ENCODE results near the gene DDX31. TPM values are rescaled to one million over a fixed set of nuclear protein-coding genes. Genes with fewer than 3 reads are reported as not detected.

Gene DDX31
- total RNA-seq, 1 donor from 2014 or later: 15.1 TPM

- no peaks in the 10 kb centered on the region for H3K36me3 ChIP-seq (ENCODE audit: control insufficient read depth, insufficient read depth, low read length)
- no peak for TF ChIP-seq CTCF (IDR thresholded peaks at IDR 0.05; ENCODE audit: insufficient read depth, low read length, poor library complexity, severe bottlenecking)
- no peak for DNase-seq (ENCODE audit: low read depth)
- no peaks in the 10 kb centered on the region for H3K27me3 ChIP-seq (ENCODE audit: control insufficient read depth, insufficient read depth, low read length)
- no peak overlapping the region for H3K4me3 ChIP-seq (ENCODE audit: low read depth, low read length)
Observed at GRCh38 chr9:132710333-132710732, 40.5 kb upstream of the DDX31 start.

- no peak for TF ChIP-seq CTCF (IDR thresholded peaks at IDR 0.05; ENCODE audit: insufficient read depth, low read length, poor library complexity, severe bottlenecking)
- Histone ChIP-seq H3K27me3 (ENCODE audit: control insufficient read depth, insufficient read depth, low read length) (no peaks in the 10 kb centered on the region), H3K36me3 (ENCODE audit: control insufficient read depth, insufficient read depth, low read length) (no peaks in the 10 kb centered on the region), H3K4me3 (ENCODE audit: low read depth, low read length) (no peak overlapping the region)
- no peak for DNase-seq (ENCODE audit: low read depth)
Observed at GRCh38 chr9:132708769-132709430, 39.1 kb upstream of the DDX31 start.

- no peak overlapping the region for H3K4me3 ChIP-seq (ENCODE audit: low read depth, low read length)
- TF ChIP-seq CTCF (IDR thresholded peaks at IDR 0.05; ENCODE audit: insufficient read depth, low read length, poor library complexity, severe bottlenecking): no peak
- H3K36me3 ChIP-seq (ENCODE audit: control insufficient read depth, insufficient read depth, low read length): no peaks in the 10 kb centered on the region
- H3K27me3 ChIP-seq (ENCODE audit: control insufficient read depth, insufficient read depth, low read length): no peaks in the 10 kb centered on the region
- DNase-seq (ENCODE audit: low read depth): no peak
Observed at GRCh38 chr9:132708239-132708638, 38.5 kb upstream of the DDX31 start.

GRCh38 chr9:132703336-132703735 is 33.6 kb upstream of the DDX31 start:
- TF ChIP-seq CTCF (IDR thresholded peaks at IDR 0.05; ENCODE audit: insufficient read depth, low read length, poor library complexity, severe bottlenecking): no peak
- no peak overlapping the region for H3K4me3 ChIP-seq (ENCODE audit: low read depth, low read length)
- no peaks in the 10 kb centered on the region for H3K27me3 ChIP-seq (ENCODE audit: control insufficient read depth, insufficient read depth, low read length)
- no peak for DNase-seq (ENCODE audit: low read depth)
- H3K36me3 ChIP-seq (ENCODE audit: control insufficient read depth, insufficient read depth, low read length): no peaks in the 10 kb centered on the region

- no peak overlapping the region for H3K4me3 ChIP-seq (ENCODE audit: low read depth, low read length)
- H3K36me3 ChIP-seq (ENCODE audit: control insufficient read depth, insufficient read depth, low read length): no peaks in the 10 kb centered on the region
- H3K27me3 ChIP-seq (ENCODE audit: control insufficient read depth, insufficient read depth, low read length): no peaks in the 10 kb centered on the region
- no peak for DNase-seq (ENCODE audit: low read depth)
- TF ChIP-seq CTCF (IDR thresholded peaks at IDR 0.05; ENCODE audit: insufficient read depth, low read length, poor library complexity, severe bottlenecking): no peak
Observed at GRCh38 chr9:132702254-132702653, 32.5 kb upstream of the DDX31 start.

GRCh38 chr9:132699956-132700355 is 30.2 kb upstream of the DDX31 start:
- no peaks in the 10 kb centered on the region for H3K27me3 ChIP-seq (ENCODE audit: control insufficient read depth, insufficient read depth, low read length)
- no peaks in the 10 kb centered on the region for H3K36me3 ChIP-seq (ENCODE audit: control insufficient read depth, insufficient read depth, low read length)
- no peak for TF ChIP-seq CTCF (IDR thresholded peaks at IDR 0.05; ENCODE audit: insufficient read depth, low read length, poor library complexity, severe bottlenecking)
- DNase-seq (ENCODE audit: low read depth): no peak
- no peak overlapping the region for H3K4me3 ChIP-seq (ENCODE audit: low read depth, low read length)

Data from kidney epithelial cell (primary cell).